Astrocyte (in vitro differentiated cells and primary cell): Measurements from ENCODE around the gene USP40.

Source experiments
- CTCF ChIP-seq: IDR thresholded peaks from 2 replicates; pipeline ENCODE4 v1.5.1; 2011; ENCODE audit warnings: low read depth, mild to moderate bottlenecking, inconsistent platforms, low read length, moderate library complexity; ENCODE audit not compliant: insufficient read depth
- EZH2 ChIP-seq: IDR thresholded peaks from 2 replicates; pipeline ENCODE4 v1.6.1; 2012; ENCODE audit warnings: mild to moderate bottlenecking, low read length, inconsistent platforms; ENCODE audit not compliant: insufficient read depth

GRCh38 chr2:233460726-233461441 lies 105.7 kb downstream of the USP40 start:
- TF ChIP-seq CTCF: no peak
- no peak for TF ChIP-seq EZH2
